Endothelial cell of umbilical vein (primary cell): ENCODE data around the gene TDRKH. TPM values are rescaled to one million over a fixed set of nuclear protein-coding genes. Genes with fewer than 3 reads are reported as not detected.

Experiments
- BruUV-seq: library from RNA; stranded (reverse); fragments of 400-500 nt; replicated peaks from 2 replicates; lab custom pipeline; 2021; lab: Mats Ljungman, UMichigan
- CTCF ChIA-PET: fragments of 300-600, 350-600 bp; sonication (Branson Sonifier 250); formaldehyde crosslinking; loops from one replicate; lab custom pipeline; 2021; ENCODE audit warnings: antibody characterized with exemption, inconsistent platforms; lab: Charles Lee
- POLR2A ChIA-PET: fragments of 300-600, 350-600 bp; sonication (Branson Sonifier 250); formaldehyde crosslinking; loops from one replicate; lab custom pipeline; 2021; ENCODE audit warnings: antibody characterized with exemption, inconsistent platforms; lab: Charles Lee
- DNase-seq: peaks from one replicate; pipeline ENCODE4 v3.0.0-alpha.2; 2011; ENCODE audit warnings: low read depth, low spot score
- FAIRE-seq: peaks from 2 replicates; lab custom pipeline; 2011; peaks lifted over from hg19 to GRCh38; lab: Jason Lieb, UNC
- H2AFZ ChIP-seq: 2 replicates; pipeline ENCODE4 v1.6.0; 2012; ENCODE audit warnings: low read depth, low read length, control low read depth, inconsistent platforms
- H3K27ac ChIP-seq: 2 replicates; pipeline ENCODE4 v1.5.1; 2011; ENCODE audit warnings: low read depth, mild to moderate bottlenecking, control low read depth, low read length, moderate library complexity; ENCODE audit not compliant: insufficient read depth
- H3K27me3 ChIP-seq, 2 experiments: 2 replicates each; pipeline versions ENCODE4 v1.6.0 to v1.6.1; 2011; ENCODE audit warnings: low read length in 2 of 2, mixed read lengths in 1 of 2; ENCODE audit not compliant: control insufficient read depth in 2 of 2, insufficient read depth in 2 of 2
- H3K36me3 ChIP-seq, 2 experiments: 2 replicates in 1 of 2; 3 replicates in 1 of 2; pipeline ENCODE4 v1.5.1; 2011; ENCODE audit warnings: low read length in 2 of 2, mild to moderate bottlenecking in 1 of 2, moderate library complexity in 1 of 2; ENCODE audit not compliant: control insufficient read depth in 2 of 2, insufficient read depth in 2 of 2; ENCODE audit errors: extremely low read depth in 1 of 2
- H3K4me1 ChIP-seq: 3 replicates; pipeline ENCODE4 v1.5.1; 2011; ENCODE audit warnings: mild to moderate bottlenecking, low read length; ENCODE audit not compliant: control insufficient read depth, insufficient read depth; ENCODE audit errors: extremely low read depth
- H3K4me2 ChIP-seq: 2 replicates; pipeline ENCODE4 v1.6.1; 2011; ENCODE audit warnings: low read length, control low read depth, mixed read lengths; ENCODE audit not compliant: insufficient read depth
- H3K4me3 ChIP-seq, 3 experiments: fragments of 200-600 bp in 1 of 3; sonication (generic), shearing (Covaris generic) in 1 of 3; replicated peaks in 1 of 3; 2 replicates each; pipeline ENCODE4 v1.5.1; 2011 to 2016; ENCODE audit warnings: control low read depth in 3 of 3, low read length in 3 of 3, mild to moderate bottlenecking in 2 of 3, inconsistent platforms in 1 of 3, low read depth in 1 of 3, moderate library complexity in 1 of 3; ENCODE audit not compliant: insufficient read depth in 1 of 3
- H3K79me2 ChIP-seq: 2 replicates; pipeline ENCODE4 v1.6.0; 2012; ENCODE audit warnings: low read length, inconsistent platforms; ENCODE audit not compliant: control insufficient read depth, insufficient read depth
- H3K9ac ChIP-seq: replicated peaks from 2 replicates; pipeline ENCODE3; 2011; ENCODE audit warnings: low read length, control low read depth; ENCODE audit not compliant: insufficient read depth; ENCODE audit errors: extremely low read depth
- H3K9me1 ChIP-seq: replicated peaks from 3 replicates; pipeline ENCODE4 v1.6.0; 2011; ENCODE audit warnings: mild to moderate bottlenecking, low read length; ENCODE audit not compliant: control insufficient read depth, insufficient read depth; ENCODE audit errors: extremely low read depth
- H3K9me3 ChIP-seq: replicated peaks from 2 replicates; pipeline ENCODE4 v1.5.1; 2012; ENCODE audit warnings: low read length, inconsistent platforms; ENCODE audit not compliant: control insufficient read depth, insufficient read depth
- H4K20me1 ChIP-seq: replicated peaks from 2 replicates; pipeline ENCODE3; 2011; ENCODE audit warnings: mild to moderate bottlenecking, low read length; ENCODE audit not compliant: control insufficient read depth, insufficient read depth; ENCODE audit errors: extremely low read depth
- CTCF ChIP-seq, 2 donors: IDR thresholded peaks; 1 replicate in 1 of 2; 2 replicates in 1 of 2; pipeline ENCODE4 v1.5.1; 2011; ENCODE audit warnings: low read length in 2 of 2, mild to moderate bottlenecking in 2 of 2, moderate library complexity in 2 of 2, control low read depth in 1 of 2, inconsistent platforms in 1 of 2, low read depth in 1 of 2; ENCODE audit not compliant: insufficient read depth in 1 of 2; ENCODE audit errors: extremely low read depth in 1 of 2
- EZH2 ChIP-seq: IDR thresholded peaks from 2 replicates; pipeline ENCODE4 v1.6.1; 2012; ENCODE audit warnings: borderline replicate concordance, low read depth, mild to moderate bottlenecking, moderate library complexity, low read length, inconsistent platforms; ENCODE audit not compliant: severe bottlenecking
- FOS ChIP-seq: IDR thresholded peaks from 2 replicates; pipeline ENCODE4 v1.6.1; 2011; ENCODE audit warnings: mild to moderate bottlenecking, low read length, moderate library complexity, borderline replicate concordance; ENCODE audit not compliant: insufficient read depth
- GATA2 ChIP-seq: IDR thresholded peaks from 2 replicates; pipeline ENCODE4 v1.7.0; 2011; ENCODE audit warnings: low read depth, mild to moderate bottlenecking, moderate library complexity, mixed read lengths, low read length; ENCODE audit not compliant: insufficient read length, insufficient read depth
- JUN ChIP-seq: IDR thresholded peaks from 2 replicates; pipeline ENCODE4 v1.6.1; 2011; ENCODE audit warnings: borderline replicate concordance, low read depth; ENCODE audit not compliant: insufficient read length, insufficient read depth
- MAX ChIP-seq: IDR thresholded peaks from 2 replicates; pipeline ENCODE4 v1.6.1; 2011; ENCODE audit not compliant: insufficient read depth, insufficient read length
- MYC ChIP-seq: IDR thresholded peaks from one replicate; pipeline ENCODE4 v1.6.1; 2011; ENCODE audit warnings: mild to moderate bottlenecking, low read depth, low read length
- POLR2A ChIP-seq: IDR thresholded peaks from 2 replicates; pipeline ENCODE4 v1.6.1; 2012; ENCODE audit warnings: low read depth, mild to moderate bottlenecking, control low read depth, low read length
- POLR2AphosphoS5 ChIP-seq: IDR thresholded peaks from 2 replicates; pipeline ENCODE4 v1.6.1; 2012; ENCODE audit warnings: low read depth, mild to moderate bottlenecking, control low read depth, low read length, moderate library complexity; ENCODE audit not compliant: insufficient read depth
- dilution Hi-C: fragments of 300-500 bp; cut with MboI; formaldehyde crosslinking; loops from one replicate; pipeline ENCODE4 v1.15.0; 2019; ENCODE audit warnings: low sequenced_read_pairs; ENCODE audit not compliant: extremely low pct_ligation_motif_present
- intact Hi-C: fragments of 100-400 bp; cut with micrococcal nuclease; formaldehyde crosslinking; loops from one replicate; pipeline ENCODE4 v1.10.0; 2022
- polyA plus RNA-seq, 4 experiments: library from polyadenylated mRNA; depleted of rRNA in 3 of 4; stranded (reverse) in 3 of 4; unstranded in 1 of 4; fragments of >200 nt; gene quantifications; 2 replicates each; pipeline versions ENCODE4 v1.2.1 to v1.2.3, GENCODE V29; 2011 to 2012; ENCODE audit warnings: missing spikeins in 1 of 4
- total RNA-seq: library from RNA; stranded (reverse); gene quantifications from 2 replicates; pipeline ENCODE4 v1.2.3, GENCODE V29; 2021

TDRKH gene
- total and polyA plus RNA-seq, 2 donors (not counting 3 experiments of a cell fraction or from before 2014, with no cell fraction given): 3.9 to 9.6 TPM

- H3K4me2 ChIP-seq: no peak overlapping the region
- DNase-seq (no peak), FAIRE-seq (no peak)
- dilution Hi-C loops: no loop called here
- TF ChIP-seq MYC (no peak), POLR2A (no peak), CTCF (IDR thresholded peaks at IDR 0.05; ENCODE audit: extremely low read depth in 1 of 2, insufficient read depth in 1 of 2, low read depth in 1 of 2, low read length in 2 of 2) (no peak), FOS (no peak), EZH2 (no peak), JUN (no peak), MAX (no peak), GATA2 (no peak), POLR2AphosphoS5 (no peak)
- intact Hi-C loops: no loop called here
- ChIA-PET CTCF (interaction anchor here (1.0 to 1.5 kb wide), 5 partner anchors 13 to 378 kb away, joined by 3 to 4 read pairs (median 3); partner anchors contain the start of gene THEM5), POLR2A (no interaction called here)
- H3K4me1 ChIP-seq: peaks cover under 1% of the 10 kb centered on the region
- H3K9ac ChIP-seq: no peak overlapping the region
- BruUV-seq: no TSS peak
- peaks cover 0 to 5% of the 10 kb centered on the region in 2 experiments for H3K27me3 ChIP-seq
- no peak overlapping the region for H3K27ac ChIP-seq
- no peaks in the 10 kb centered on the region for H3K9me3 ChIP-seq
- H4K20me1 ChIP-seq: no peaks in the 10 kb centered on the region
- no peaks in the 10 kb centered on the region for H3K36me3 ChIP-seq
- no peak overlapping the region for H3K4me3 ChIP-seq
- H3K9me1 ChIP-seq: no peaks in the 10 kb centered on the region
- H2AFZ ChIP-seq: no peak overlapping the region
- H3K79me2 ChIP-seq: no peaks in the 10 kb centered on the region
Observed at GRCh38 chr1:151823175-151823574, 32.9 kb upstream of the TDRKH start.
